ENCODE results near the gene VAV2.
"Not testable (repeated sequence)": the region's sequence is repeated elsewhere in the genome, so short reads cannot be mapped to it uniquely, and the experiment has no call there.

VAV2 gene

GRCh38 chr9:133995012-133995896 lies 3.1 kb upstream of the VAV2 start:
- DNase-seq = no peak

GRCh38 chr9:133994353-133995011 lies 2.4 kb upstream of the VAV2 start:
- DNase-seq = peak; percentile 69

DNA sequence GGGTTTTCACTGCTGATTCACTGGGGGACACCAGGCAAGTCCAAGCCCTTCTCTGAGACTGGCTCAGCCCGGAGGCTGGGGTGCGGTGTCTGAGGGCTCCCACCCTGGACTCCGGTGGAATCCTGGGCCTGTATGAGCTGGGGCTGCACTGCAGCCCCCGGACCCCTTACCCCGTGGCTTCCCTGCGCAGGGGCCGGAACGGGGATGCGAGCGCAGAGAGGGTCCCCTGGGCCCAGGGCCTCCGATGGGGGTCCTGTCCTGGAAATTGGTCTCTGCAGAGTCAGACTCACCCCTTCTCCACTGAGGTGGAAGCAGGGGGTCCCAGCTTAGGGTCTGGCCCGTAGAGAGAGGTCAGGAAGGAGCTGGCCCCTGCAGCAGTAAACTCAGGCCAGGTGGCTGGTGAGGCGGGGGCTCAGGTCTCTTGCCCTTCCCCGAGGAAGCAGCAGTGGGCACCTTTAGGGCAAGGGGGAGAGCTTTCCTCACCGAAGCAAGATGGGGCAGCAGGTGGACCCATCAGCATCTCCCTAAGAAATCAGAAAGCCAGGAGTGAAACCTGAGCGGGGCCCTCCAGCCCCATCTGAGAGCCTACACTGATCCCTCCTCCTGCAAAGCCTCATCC lies 1.6 kb upstream of the VAV2 start:
- DNase-seq = no peak

DNA sequence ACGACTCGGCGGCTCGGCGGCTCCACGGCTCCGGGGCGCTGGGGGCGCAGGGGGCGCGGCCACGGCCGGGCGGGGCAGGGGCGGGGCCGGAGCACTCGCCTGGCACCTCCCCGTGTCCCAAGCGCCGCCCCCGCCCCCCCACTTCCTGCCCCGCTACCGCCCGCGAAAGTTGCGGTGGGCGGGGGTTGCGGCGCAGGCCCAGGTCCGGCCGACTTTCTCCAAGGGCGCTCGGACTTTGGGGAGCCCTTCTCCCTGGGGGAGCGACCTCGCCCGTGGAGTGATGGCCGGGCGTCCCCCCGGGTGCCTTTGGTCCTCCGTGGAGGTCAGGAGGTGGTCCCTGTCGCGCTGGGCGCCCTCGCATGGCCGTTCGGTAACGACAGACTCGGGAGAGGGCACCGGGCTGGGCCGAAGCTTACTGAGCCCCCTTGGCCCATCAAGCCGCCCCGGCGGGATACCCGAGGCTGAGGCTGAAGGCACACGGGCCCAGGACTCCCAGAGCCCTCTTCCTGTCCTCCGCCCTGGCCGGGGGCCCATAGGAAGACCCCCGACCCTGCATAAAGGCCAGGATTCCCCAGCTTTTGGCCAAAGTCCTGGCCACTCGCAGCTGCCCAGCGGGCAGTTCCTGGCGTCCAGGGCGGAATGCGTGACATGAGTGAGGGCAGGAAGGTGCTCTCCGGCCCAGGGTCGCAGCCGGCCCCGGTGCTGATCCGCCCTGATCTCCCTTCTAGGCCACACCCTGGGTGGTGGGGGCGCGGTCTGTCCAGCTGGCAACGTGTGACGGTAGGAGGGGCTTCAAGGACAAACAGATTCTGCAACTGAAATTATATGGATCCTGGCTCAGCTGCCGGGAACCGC lies 883 bp upstream of the VAV2 start:
- peak; percentile 68 for DNase-seq

- DNase-seq = no peak
Observed at GRCh38 chr9:133991214-133991921, 756 bp downstream of the VAV2 start.

GRCh38 chr9:133990366-133991213 lies 1.5 kb downstream of the VAV2 start:
- no peak for DNase-seq

- DNase-seq = no peak
Observed at GRCh38 chr9:133989625-133990365, 2.3 kb downstream of the VAV2 start.

DNA sequence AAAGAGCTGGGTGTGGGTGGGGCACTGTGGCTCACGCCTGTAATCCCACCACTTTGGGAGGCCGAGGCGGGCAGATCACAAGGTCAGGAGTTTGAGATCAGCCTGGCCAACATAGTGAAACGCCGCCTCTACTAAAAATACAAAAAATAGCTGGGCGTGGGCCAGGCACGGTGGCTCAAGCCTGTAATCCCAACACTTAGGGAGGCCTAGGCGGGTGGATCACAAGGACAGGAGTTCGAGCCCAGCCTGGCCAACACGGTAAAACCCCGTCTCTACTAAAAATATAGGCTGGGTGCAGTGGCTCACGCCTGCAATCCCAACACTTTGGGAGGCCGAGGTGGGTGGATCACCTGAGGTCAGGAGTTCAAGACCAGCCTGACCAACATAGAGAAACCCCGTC lies 3.4 kb downstream of the VAV2 start:
- not testable (repeated sequence) for DNase-seq

- DNase-seq = no peak
Observed at GRCh38 chr9:133987946-133988665, 4.0 kb downstream of the VAV2 start.

GRCh38 chr9:133987446-133987788 lies 4.7 kb downstream of the VAV2 start:
- no peak for DNase-seq

DNA sequence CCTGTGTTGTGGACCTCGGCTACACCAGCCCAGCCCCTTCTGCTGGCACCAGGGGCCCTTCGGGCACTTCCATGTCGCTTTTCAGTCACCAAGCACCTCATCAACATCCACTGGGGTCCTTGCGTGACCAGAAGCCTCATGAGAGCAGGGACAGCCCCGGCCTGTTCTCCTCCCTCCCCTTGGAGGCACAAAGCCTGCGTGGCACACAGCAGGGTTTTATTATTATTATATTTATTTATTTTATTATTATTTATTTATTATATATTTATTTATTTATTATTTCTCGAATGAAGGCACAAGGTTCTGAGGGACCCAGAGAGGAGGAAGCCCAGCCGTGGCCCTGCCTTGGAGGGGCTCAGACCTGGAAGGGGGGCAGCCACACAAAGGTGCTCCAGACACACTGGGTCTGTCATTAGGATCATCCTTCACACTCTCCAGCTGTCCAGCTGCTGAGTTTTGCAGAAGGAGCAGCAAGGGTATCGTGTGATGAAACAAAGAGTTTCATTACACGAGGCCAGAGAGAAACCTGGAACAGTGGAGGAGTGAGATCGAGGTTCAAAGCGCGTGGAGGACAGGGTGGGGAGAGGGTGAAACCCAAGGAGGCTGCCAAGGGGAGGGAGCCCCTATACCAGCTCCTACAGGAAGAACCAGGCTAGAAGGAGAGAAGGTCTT lies 5.2 kb downstream of the VAV2 start:
- no peak for DNase-seq

DNA sequence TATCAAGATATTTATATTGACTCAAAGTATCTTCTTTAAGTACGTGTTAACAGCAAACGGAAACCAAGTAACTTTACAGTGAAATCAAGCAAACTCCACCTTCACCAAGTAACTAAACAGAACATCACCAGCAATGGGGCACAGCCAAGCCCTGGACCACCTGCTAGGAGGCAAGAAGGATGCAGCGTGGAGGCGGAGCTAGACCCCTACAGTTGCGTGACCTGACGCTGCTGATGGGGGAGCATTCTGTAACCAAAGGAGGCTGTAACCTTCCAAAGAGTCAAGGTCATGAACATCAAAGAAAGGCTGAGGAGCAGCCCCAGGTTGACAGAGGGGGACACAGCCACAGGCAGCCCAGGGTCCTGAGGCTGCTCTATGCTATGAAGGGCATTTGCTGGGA lies 6.1 kb downstream of the VAV2 start:
- no peak for DNase-seq

DNA sequence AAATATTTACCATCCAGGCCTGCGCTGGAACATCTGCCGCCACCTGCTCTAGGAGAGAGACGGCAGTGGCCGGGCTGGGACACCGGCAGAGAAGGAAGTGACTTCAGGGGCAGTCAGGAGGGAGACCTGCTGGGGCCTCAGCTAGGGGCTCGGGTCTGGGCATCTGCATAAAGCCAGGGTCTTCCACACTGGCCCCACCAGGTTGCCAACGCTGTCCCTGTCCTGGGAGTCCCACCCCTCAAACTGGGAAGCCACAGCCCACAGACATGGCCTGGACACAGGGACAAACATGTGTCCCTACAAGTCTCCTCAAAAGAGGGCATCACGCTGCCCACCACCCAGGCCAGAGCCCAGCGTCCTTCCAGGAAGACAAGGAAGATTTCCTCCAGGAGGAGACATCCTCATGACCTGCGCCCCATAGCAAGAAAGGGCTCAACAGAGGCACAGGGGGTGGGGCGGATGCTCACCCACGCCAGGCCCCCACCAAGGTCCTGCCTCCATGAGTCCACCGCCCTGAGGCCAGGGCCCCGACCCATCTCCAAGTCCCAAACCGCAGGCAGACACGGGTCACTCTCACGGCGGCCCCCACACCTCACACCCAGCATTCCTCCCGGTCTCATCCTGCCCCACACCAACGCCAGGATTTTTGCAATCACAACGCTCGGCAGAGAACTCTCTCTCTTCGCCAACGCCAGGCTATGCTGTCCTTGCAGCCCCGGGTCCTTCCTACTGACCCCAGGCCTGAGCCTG lies 9.0 kb downstream of the VAV2 start:
- DNase-seq = no peak

GRCh38 chr9:133981958-133982681 lies 10.0 kb downstream of the VAV2 start:
- DNase-seq = no peak

GRCh38 chr9:133981589-133981957 lies 10.6 kb downstream of the VAV2 start:
- DNase-seq = no peak

DNA sequence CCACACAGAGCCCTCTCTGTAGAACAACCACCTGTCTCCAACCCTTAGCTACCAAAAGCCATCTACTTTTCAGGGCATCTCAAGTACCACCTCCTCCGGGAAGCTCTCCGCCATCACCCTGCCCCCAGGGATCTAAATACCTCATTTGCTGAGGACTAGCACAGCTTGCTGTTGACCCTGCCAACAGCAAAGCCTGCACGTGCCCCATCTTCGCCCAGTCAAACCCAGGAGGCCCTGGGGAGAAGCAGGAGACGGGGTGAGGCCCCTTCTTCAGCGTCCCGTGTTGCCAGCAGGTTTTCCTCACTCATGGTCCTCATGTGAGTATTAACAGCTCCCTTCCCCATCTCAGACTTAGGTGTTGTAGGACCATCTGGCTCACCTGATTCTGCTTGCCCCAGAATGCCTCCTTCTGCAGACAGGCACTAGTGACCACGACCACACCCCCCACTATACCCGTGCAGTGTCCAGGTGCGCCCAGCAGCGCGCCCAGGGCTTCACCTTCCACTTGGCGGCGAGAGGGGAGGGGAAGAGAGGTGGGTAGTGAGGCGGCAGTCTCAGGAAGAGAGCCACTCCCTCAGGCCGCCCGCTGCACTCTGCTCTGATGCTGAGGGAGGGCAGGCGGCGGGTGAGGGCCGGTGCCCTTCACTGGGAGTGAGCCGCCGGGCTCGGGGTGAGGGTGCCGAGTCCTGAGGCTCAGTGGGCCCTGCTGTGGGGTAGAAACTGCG lies 11.1 kb downstream of the VAV2 start:
- no peak for DNase-seq

Data from CD4-positive, alpha-beta T cell treated with Interferon gamma for 1 hour (primary cell).